Small intestine (tissue), 7 donors: Measurements from ENCODE around the gene HIPK2. TPM values are rescaled to one million over a fixed set of nuclear protein-coding genes. Genes with fewer than 3 reads are reported as not detected.
"Not testable (repeated sequence)": the region's sequence is repeated elsewhere in the genome, so short reads cannot be mapped to it uniquely, and the experiment has no call there.

Source experiments
- DNase-seq, 2 donors: peaks; one replicate each; pipeline versions ENCODE4 v3.0.0 to v3.0.0-alpha.2; 2013
- FAIRE-seq: peaks from 2 replicates; lab custom pipeline; 2012; peaks lifted over from hg19 to GRCh38; lab: Jason Lieb, UNC
- H3K27ac ChIP-seq, 3 donors: one replicate each; pipeline ENCODE4 v1.5.1; 2013; ENCODE audit warnings: low read length in 2 of 3, mild to moderate bottlenecking in 2 of 3, control low read depth in 1 of 3, inconsistent platforms in 1 of 3, low read depth in 1 of 3, moderate library complexity in 1 of 3
- H3K27me3 ChIP-seq, 3 donors: one replicate each; pipeline ENCODE4 v1.6.1; 2013; ENCODE audit warnings: low read length in 3 of 3, inconsistent platforms in 1 of 3; ENCODE audit not compliant: control insufficient read depth in 3 of 3, insufficient read depth in 3 of 3
- H3K36me3 ChIP-seq, 3 donors: one replicate each; pipeline ENCODE4 v1.6.1; 2013; ENCODE audit warnings: low read length in 3 of 3, inconsistent platforms in 1 of 3, low read depth in 1 of 3, mild to moderate bottlenecking in 1 of 3, moderate library complexity in 1 of 3; ENCODE audit not compliant: control insufficient read depth in 3 of 3, insufficient read depth in 2 of 3
- H3K4me1 ChIP-seq, 3 donors: one replicate each; pipeline ENCODE4 v1.6.1; 2013; ENCODE audit warnings: low read length in 2 of 3, inconsistent platforms in 1 of 3, low read depth in 1 of 3, mild to moderate bottlenecking in 1 of 3, moderate library complexity in 1 of 3; ENCODE audit not compliant: control insufficient read depth in 3 of 3, insufficient read depth in 2 of 3
- H3K4me3 ChIP-seq, 3 donors: one replicate each; pipeline ENCODE4 v1.5.1; 2013; ENCODE audit warnings: low read length in 3 of 3, control low read depth in 1 of 3, inconsistent platforms in 1 of 3, low read depth in 1 of 3, mild to moderate bottlenecking in 1 of 3, moderate library complexity in 1 of 3
- H3K9me3 ChIP-seq, 2 donors: one replicate each; pipeline ENCODE4 v1.6.1; 2013; ENCODE audit warnings: low read depth in 1 of 2, low read length in 1 of 2; ENCODE audit not compliant: control insufficient read depth in 2 of 2, insufficient read depth in 1 of 2
- WGBS, 3 donors: extraction: QIAGEN DNeasy Blood & Tissue Kit; methylation state at CpG; one replicate each; pipeline ENCODE4 v1.1.7; 2013; 5-methylcytosine and 5-hydroxymethylcytosine counted together
- polyA plus RNA-seq, 4 donors: library from polyadenylated mRNA; stranded (reverse) in 3 of 4; unstranded in 1 of 4; fragments of 200-250 nt in 3 of 4; fragments of 120-200 nt in 1 of 4; gene quantifications; one replicate each; pipeline versions ENCODE4 v1.2.1 to v1.2.3, GENCODE V29; 2013
- donor health status: healthy with polysubstance abuse.
- donor health status: control.
- donor health status: control.
- donor health status: Bipolar disorder and iron deficiency.
- donor health status: healthy.

Gene HIPK2
- polyA plus RNA-seq, 4 donors = 3.2 to 11.4 (median 7.2) TPM

DNA sequence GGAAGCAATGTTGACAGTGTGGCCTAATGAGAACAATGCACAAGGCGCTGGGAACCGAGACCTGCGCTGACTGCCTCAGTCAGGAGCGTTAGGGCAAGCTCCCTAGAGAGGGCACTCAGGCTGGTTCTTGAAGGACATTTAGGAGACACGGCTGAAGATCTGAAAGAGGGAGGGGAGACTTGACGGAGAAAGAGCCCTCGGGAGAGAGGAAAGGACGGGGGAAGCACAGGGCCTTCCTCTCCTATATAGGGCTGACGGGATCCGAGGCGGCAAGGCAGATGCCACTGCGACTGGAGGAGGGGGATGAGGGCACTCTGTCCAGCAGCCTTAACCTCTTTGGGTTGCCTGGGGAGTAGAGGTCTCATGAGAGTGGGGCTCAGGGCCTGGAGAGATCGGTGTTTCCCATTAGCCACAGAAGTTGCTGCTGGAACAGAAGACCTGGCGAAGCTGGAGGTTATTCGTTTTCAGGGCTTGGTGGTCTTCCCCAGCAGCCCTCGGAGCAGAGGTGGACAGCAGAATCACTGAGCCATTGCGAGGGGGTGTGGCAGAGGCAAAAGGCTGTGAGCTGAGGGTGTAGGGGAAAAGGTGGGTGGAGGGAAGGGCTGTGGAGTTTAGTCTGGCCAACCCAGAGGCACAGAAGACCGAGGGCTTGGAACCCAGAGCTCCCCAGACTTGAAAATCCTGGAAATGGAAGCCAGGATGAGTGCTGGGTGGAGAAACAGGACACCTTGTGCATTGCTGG, 218.3 kb downstream of the HIPK2 start:
- DNase-seq = no peak
- FAIRE-seq = no peak
- 84 to 91% (median 86%) methylated on average over 18 of the region's 18 CpGs for WGBS, 3 donors
- H3K4me1 ChIP-seq = no peaks in the 10 kb centered on the region
- H3K27me3 ChIP-seq = no peaks in the 10 kb centered on the region
- no peaks in the 10 kb centered on the region for H3K9me3 ChIP-seq
- H3K36me3 ChIP-seq = peaks cover 0 to 2% (median 0%) of the 10 kb centered on the region in 3 donors
- H3K27ac ChIP-seq = no peak overlapping the region
- no peak overlapping the region for H3K4me3 ChIP-seq

DNA sequence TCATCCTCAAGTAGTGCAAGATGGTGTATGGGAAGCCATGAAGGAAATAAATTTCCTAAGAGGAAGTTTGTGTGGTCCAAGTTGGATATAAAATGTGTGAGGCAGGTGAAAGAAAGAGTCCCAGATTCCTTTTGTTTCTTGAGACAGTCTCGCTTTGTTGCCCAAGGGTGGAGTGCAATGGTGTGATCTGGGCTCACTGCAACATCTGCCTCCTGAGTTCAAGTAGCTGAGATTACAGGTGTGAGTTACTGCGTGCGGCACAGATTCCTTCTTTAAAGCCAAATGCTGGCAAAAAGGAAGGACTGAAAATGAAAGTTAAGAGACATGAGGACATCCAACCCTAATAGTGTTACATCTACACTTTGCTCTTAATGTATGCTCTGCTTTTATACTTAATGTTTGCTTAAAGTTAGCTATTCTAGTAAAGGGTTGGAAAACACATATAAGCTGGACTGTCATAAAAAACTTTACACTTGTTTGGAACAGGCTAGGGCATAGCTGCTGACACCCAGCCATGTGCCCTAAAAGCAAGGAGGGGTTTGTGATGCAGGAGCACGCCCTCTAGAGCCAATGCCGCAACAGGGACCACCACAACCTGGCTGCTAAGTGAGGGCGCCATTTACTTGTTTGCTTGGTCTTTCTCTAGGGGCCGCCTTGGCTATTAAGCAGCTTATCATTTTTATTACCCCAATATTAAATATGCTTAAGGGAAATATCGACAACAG, 219.8 kb downstream of the HIPK2 start:
- DNase-seq (peak; percentile 46 to 50), FAIRE-seq (no peak)
- WGBS, 3 donors = 17 to 59% (median 37%) methylated on average over 8 of the region's 8 CpGs
- H3K36me3 ChIP-seq = no peaks in the 10 kb centered on the region
- H3K4me1 ChIP-seq = no peaks in the 10 kb centered on the region
- no peak overlapping the region for H3K4me3 ChIP-seq
- no peaks in the 10 kb centered on the region for H3K27me3 ChIP-seq
- no peaks in the 10 kb centered on the region for H3K9me3 ChIP-seq
- H3K27ac ChIP-seq = no peak overlapping the region

- not testable (repeated sequence) for H3K4me3 ChIP-seq, H3K27ac ChIP-seq, FAIRE-seq, H3K27me3 ChIP-seq, H3K36me3 ChIP-seq, H3K9me3 ChIP-seq, H3K4me1 ChIP-seq, DNase-seq
- 88 to 93% (median 91%) methylated on average over 8 of the region's 8 CpGs for WGBS, 3 donors
Observed at GRCh38 chr7:139553991-139554700, 223.7 kb downstream of the HIPK2 start.

- FAIRE-seq = no peak
- H3K27me3 ChIP-seq = no peaks in the 10 kb centered on the region
- no peaks in the 10 kb centered on the region for H3K4me1 ChIP-seq
- DNase-seq = no peak
- no peak overlapping the region for H3K27ac ChIP-seq
- WGBS, 3 donors = 80 to 87% (median 85%) methylated on average over 5 of the region's 5 CpGs
- peaks cover 0 to 3% of the 10 kb centered on the region in 2 donors for H3K9me3 ChIP-seq
- H3K36me3 ChIP-seq = no peaks in the 10 kb centered on the region
- no peak overlapping the region for H3K4me3 ChIP-seq
Observed at GRCh38 chr7:139548302-139549028, 229.3 kb downstream of the HIPK2 start.

DNA sequence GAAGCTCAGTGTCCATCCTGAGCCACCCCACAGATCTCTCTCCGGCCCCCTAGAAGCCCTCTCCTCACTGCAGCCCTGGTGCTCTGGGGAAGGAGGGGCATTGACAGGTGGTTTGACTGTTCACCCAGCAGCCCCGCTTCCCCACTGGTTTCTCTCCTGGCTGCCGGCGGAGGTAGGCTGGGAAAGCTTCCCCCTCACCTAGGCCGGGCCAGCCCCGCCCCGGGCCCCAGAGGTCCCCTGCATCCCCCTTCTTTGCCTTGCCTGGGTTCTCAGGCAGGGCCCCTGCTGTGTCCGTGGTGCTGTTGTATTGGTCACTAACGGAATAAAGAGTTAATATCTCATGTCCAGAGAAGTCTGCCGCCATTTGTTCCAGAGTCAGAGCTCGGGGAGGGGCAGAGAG, 233.2 kb downstream of the HIPK2 start:
- Histone ChIP-seq H3K36me3 (no peaks in the 10 kb centered on the region), H3K9me3 (peaks cover 0 to 3% of the 10 kb centered on the region in 2 donors), H3K27ac (no peak overlapping the region), H3K27me3 (no peaks in the 10 kb centered on the region), H3K4me3 (no peak overlapping the region), H3K4me1 (peaks cover 0 to 1% (median 0%) of the 10 kb centered on the region in 3 donors)
- DNase-seq (no peak), FAIRE-seq (no peak)
- WGBS, 3 donors = 88 to 92% (median 89%) methylated on average over 9 to 11 of the region's 11 CpGs

GRCh38 chr7:139543801-139544603, 233.8 kb downstream of the HIPK2 start:
- H3K4me1 ChIP-seq = peaks cover 0 to 1% (median 0%) of the 10 kb centered on the region in 3 donors
- peaks cover 0 to 3% of the 10 kb centered on the region in 2 donors for H3K9me3 ChIP-seq
- DNase-seq (no peak), FAIRE-seq (no peak)
- H3K27me3 ChIP-seq = no peaks in the 10 kb centered on the region
- 81 to 88% (median 87%) methylated on average over 13 to 18 of the region's 18 CpGs for WGBS, 3 donors
- no peak overlapping the region for H3K27ac ChIP-seq
- no peak overlapping the region for H3K4me3 ChIP-seq
- no peaks in the 10 kb centered on the region for H3K36me3 ChIP-seq

GRCh38 chr7:139542308-139543151, 235.3 kb downstream of the HIPK2 start:
- Histone ChIP-seq H3K4me3 (no peak overlapping the region), H3K9me3 (peaks cover 0 to 3% of the 10 kb centered on the region in 2 donors), H3K36me3 (no peaks in the 10 kb centered on the region), H3K27me3 (no peaks in the 10 kb centered on the region), H3K4me1 (peaks cover 0 to 1% (median 0%) of the 10 kb centered on the region in 3 donors), H3K27ac (no peak overlapping the region)
- 88 to 92% (median 90%) methylated on average over 27 to 28 of the region's 28 CpGs for WGBS, 3 donors
- no peak for FAIRE-seq
- no peak for DNase-seq
